ENCODE results near the gene WDR1. TPM values are rescaled to one million over a fixed set of nuclear protein-coding genes. Genes with fewer than 3 reads are reported as not detected.

The WDR1 gene
- total and polyA plus RNA-seq, 2 of the 13 experiments (the other 11 are each of a cell fraction or from before 2014, with no cell fraction given): 106 to 198 TPM

GRCh38 chr4:10123227-10124101, 6.9 kb upstream of the WDR1 start (continued):
- no peak for TF ChIP-seq PRPF4 (IDR thresholded peaks at IDR 0.05; ENCODE audit: low read depth, low read length, poor library complexity, severe bottlenecking)
- TF ChIP-seq LRRFIP1 (CRISPR knock-in tag; conservative IDR thresholded peaks at IDR 0.05): no peak
- no peak for TF ChIP-seq ZNF580 (CRISPR knock-in tag; IDR thresholded peaks at IDR 0.05; ENCODE audit: borderline replicate concordance, low read depth)
- TF ChIP-seq ZNF564 (CRISPR knock-in tag; IDR thresholded peaks at IDR 0.05): no peak
- 0 out of 2 replicates have a peak, but pooled peaks have one; percentile 25 for TF ChIP-seq EEA1 (CRISPR knock-in tag; IDR thresholded peaks at IDR 0.05; ENCODE audit: borderline replicate concordance)
- TF ChIP-seq ZMYM3 (CRISPR knock-in tag; IDR thresholded peaks at IDR 0.05): no peak
- no peak for TF ChIP-seq CSRNP2 (CRISPR knock-in tag; conservative IDR thresholded peaks at IDR 0.05; ENCODE audit: low read depth)
- TF ChIP-seq ZMYM2 (CRISPR knock-in tag; IDR thresholded peaks at IDR 0.05): no peak
- peak; percentile 38; the same call in 1 of the 2 replicates for TF ChIP-seq YEATS2 (CRISPR knock-in tag; IDR thresholded peaks at IDR 0.05; ENCODE audit: borderline replicate concordance)
- TF ChIP-seq ZNF451 (CRISPR knock-in tag; IDR thresholded peaks at IDR 0.05): no peak
- TF ChIP-seq ZZZ3 (CRISPR knock-in tag; IDR thresholded peaks at IDR 0.05; ENCODE audit: borderline replicate concordance): no peak
- no peak for TF ChIP-seq PPARG (CRISPR knock-in tag; conservative IDR thresholded peaks at IDR 0.05)
- TF ChIP-seq SALL2 (CRISPR knock-in tag; IDR thresholded peaks at IDR 0.05): no peak
- no peak for TF ChIP-seq HMGXB4 (CRISPR knock-in tag; IDR thresholded peaks at IDR 0.05; ENCODE audit: borderline replicate concordance in 1 of 2, low read depth in 1 of 2)
- TF ChIP-seq ZNF782 (CRISPR knock-in tag; IDR thresholded peaks at IDR 0.05; ENCODE audit: borderline replicate concordance): no peak
- TF ChIP-seq DZIP1 (CRISPR knock-in tag; IDR thresholded peaks at IDR 0.05): no peak
